Sigmoid colon (tissue), 4 donors: ENCODE data around the gene GABRB1.

Source experiments
- EP300 ChIP-seq, 4 donors: sonication (generic); formaldehyde crosslinking; IDR thresholded peaks; one replicate each; pipeline ENCODE4 v1.6.1; 2017; ENCODE audit warnings: antibody characterized with exemption in 4 of 4
- TF ChIP-seq, protein P1 (sequence below), 4 experiments: fragments of 450-650 bp in 3 of 4; fragments of 200-600 bp in 1 of 4; IDR thresholded peaks; one replicate each; pipeline ENCODE4 v1.5.1; 2016 to 2019; ENCODE audit warnings: antibody characterized with exemption in 4 of 4, mild to moderate bottlenecking in 3 of 4, moderate library complexity in 2 of 4

- TF ChIP-seq, protein P1, sequence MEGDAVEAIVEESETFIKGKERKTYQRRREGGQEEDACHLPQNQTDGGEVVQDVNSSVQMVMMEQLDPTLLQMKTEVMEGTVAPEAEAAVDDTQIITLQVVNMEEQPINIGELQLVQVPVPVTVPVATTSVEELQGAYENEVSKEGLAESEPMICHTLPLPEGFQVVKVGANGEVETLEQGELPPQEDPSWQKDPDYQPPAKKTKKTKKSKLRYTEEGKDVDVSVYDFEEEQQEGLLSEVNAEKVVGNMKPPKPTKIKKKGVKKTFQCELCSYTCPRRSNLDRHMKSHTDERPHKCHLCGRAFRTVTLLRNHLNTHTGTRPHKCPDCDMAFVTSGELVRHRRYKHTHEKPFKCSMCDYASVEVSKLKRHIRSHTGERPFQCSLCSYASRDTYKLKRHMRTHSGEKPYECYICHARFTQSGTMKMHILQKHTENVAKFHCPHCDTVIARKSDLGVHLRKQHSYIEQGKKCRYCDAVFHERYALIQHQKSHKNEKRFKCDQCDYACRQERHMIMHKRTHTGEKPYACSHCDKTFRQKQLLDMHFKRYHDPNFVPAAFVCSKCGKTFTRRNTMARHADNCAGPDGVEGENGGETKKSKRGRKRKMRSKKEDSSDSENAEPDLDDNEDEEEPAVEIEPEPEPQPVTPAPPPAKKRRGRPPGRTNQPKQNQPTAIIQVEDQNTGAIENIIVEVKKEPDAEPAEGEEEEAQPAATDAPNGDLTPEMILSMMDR (IDR thresholded peaks at IDR 0.05), result no peak
- no peak for TF ChIP-seq EP300 (IDR thresholded peaks at IDR 0.05)
Measured at GRCh38 chr4:47101453-47101852, 70.1 kb downstream of the GABRB1 start.
